Stimulated activated naive CD4-positive, alpha-beta T cell treated with Interleukin-2 at 50 U/mL for 16 hours (primary cell): ENCODE data around the gene C3orf22.
"Not testable (repeated sequence)": the region's sequence is repeated elsewhere in the genome, so short reads cannot be mapped to it uniquely, and the experiment has no call there.

Experiments used
- DNase-seq: peaks from one replicate; lab custom pipeline; 2025; lab: John Stamatoyannopoulos, UW

The C3orf22 gene, protein sequence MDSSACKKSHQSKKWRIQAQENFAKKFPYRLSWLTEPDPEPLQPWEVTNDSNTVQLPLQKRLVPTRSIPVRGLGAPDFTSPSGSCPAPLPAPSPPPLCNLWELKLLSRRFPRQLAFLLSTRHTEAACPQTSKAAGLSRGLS

DNA sequence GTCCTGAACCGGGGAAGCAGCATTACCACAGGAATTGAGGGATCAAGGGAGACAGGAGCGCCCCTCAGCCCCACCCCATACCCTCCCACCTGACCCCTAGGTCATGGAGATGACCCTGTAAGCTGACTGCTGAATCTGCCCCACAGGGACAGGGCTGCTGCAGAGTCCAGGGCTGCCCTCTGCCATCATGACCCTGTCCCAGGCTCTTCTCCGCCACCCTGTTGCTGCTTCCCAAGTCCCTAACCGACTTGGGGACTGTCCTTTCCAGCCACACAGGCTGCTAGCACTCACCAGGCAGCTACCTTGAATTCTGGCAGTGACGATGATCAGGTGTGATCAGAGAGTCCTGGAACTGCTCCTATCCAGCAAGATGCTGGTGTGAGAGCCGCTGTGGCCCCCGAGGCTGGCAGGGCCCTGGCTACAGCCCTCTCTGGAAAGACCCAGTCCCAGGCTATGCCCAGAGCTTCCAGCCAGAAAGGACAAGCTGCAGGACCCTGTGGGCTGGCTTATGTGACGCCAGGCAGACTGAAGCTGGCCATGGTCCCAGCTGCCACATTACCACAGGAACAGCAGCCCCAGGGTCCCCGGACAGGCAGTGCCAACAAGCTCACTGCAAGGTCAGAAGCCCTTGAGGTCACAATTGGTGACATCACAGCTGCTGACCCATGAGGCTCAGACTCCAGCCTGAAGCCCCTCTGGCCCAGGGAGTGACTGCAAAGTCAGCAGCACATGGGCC is at the start of gene C3orf22:
Gene C3orf22, minus strand, starts transcription at position 597 of the 736 bp plus-strand sequence. CDS start 5,542 bp downstream, outside the sequence.
- no peak for DNase-seq

DNA sequence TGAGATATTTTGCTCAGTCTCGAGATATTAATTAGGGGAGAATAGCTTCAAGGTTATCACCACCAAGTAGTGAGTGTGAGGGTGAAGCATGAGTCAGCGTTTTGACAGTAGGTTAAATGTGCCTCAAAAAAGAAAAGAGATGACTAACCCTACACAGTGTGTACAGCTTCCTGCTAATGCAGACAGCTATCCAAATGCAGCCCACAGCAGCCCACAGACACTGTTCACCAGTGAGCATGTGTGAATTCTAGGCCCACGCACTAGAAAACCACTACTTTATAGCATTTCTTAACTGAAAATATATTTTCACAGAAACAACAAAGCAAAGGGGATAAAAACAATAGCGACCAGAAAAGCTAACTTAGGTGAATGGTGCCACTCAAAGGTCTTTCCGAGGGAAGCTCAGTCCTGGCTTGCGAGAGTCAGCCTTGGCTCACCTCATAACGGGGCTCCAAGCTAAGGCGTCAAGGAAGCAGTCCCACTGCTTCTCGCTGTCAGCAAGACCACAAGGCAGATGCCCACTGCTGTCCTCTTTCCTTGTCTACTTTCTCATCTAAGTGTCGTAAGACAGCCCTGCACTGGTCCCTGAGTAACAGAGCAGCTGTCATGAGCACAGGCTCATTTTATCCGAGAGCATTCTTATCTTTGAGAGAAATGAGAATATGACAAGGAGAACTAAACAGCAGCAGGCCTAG is 48.6 kb upstream of the C3orf22 start:
- peak; percentile 3 for DNase-seq

DNA sequence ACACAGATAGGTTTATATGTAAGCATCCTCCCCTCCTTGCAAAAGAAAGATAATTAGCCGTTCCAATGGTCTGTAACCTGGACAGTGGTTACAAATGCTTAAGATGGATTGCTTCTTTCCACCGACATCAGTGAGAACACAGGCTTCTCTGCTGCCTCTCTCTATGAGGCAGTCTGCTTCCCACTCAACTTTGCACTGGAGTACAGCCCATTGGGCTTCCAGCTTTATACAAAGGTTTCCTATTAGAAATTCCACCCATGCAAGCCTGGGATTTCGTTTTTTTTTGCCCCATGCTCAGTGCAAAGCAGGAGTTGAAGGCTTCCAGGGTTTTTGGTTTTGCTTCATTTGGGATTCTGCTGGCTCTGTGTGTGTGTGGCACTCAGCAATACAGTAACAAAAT is 47.3 kb upstream of the C3orf22 start:
- DNase-seq = no peak

DNA sequence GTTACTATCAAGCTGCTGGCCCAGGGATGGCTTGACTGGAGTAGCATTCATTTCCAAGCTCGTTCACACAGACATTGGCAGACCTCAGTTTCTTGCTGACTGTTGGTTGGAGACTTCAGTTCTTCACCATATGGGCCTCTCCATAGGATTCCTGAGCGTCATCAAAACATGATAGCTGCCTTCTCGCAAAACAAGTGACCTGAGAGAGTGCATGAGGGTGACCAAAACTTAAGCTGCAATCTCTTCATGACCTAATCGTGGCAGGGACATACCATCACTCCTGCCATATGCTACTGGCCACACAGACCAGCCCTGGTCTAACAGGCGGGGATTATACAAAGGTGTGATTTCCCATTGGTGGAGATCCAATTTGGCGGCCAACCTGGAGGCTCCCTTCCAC is 46.0 kb upstream of the C3orf22 start:
- no peak for DNase-seq

DNA sequence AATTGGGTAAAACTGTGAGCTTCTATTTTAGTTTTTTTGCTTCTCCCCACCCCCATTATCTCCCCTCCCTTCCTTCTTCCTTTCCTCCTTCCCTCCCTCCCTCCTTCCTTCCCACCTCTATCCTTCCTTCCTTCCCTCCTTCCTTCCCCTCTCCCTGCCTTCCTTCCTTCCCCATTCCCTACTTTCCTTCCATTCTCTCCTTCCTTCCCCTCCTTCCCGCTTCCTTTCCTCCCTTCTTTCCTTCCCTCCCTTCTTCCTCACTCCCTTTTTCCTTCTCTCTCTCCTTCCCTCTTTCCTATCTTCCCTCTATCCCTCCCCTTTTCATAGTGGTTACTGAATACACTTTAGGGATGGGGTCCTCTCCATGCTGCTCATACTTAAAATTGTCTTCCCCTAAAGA is 40.4 kb upstream of the C3orf22 start:
- DNase-seq = no peak

DNA sequence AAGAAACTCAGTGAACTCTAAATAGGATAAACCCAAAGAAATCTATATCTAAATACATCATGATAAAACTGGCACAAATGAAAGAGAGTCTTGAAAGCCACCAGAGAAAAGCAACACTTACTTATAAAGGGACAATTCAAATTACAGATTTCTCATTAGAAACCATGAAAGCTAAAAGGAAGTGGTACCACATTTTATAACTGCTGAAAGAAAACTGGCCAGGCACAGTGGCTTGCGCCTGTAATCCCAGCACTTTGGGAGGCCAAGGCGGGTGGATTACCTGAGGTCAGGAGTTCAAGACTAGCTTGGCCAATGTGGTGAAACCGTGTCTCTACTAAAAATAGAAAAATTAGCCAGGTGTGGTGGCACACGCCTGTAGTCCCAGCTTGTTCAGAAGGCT is 36.7 kb upstream of the C3orf22 start:
- not testable (repeated sequence) for DNase-seq

DNA sequence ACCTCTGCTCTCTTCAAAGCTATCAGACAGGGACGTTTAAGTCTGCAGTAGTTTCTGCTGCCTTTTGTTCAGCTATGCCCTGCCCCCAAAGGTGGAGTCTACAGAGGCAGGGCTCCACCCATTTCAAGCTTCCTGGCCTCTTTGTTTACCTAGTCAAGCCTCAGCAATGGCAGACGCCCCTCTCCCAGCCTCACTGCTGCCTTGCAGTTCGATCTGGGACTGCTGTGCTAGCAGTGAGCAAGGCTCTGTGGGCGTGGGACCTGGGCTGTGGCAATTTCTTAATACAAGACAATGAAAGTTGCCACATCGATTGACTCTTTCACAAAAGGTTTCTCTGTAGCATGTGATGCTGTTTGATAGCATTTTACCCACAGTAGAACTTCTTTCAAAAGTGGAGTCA is 32.8 kb upstream of the C3orf22 start:
- not testable (repeated sequence) for DNase-seq

DNA sequence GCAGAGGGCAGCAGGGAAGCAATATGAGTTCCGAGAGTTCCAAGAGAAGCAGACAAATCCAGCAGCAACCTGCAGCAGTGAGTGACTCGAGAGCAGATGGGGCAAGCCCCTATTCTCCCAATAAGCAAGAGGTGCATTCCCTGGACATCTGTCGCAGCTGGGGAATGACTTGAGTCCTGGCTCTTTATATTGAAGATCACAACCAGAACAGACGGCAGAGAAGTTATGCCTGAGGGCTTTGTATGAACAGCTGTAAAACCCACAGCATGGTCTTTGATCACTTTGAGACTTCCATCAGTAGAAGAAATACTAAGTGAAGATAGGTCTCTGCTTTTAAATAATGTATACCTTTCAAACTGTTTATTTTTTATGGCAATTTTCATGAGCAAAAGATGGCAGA is 23.6 kb upstream of the C3orf22 start:
- DNase-seq = no peak

DNA sequence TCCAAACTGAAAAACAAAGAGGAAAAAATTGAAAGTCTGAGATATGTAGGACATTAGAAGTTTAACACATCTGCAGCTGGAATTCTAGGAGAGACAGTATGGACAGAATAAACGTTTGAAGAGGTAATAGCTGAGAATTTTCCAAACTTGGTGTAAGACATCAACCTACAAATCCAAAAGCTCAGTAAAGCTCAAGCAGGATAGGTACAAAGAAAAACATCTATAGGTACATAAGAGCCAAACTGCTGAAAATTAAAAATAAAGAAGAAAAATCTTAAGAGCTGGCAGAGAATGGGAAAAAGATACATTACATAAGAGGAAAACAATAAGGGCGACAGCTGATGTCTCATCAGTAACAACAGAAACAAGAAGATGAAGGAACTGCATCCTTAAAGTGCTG is 22.8 kb upstream of the C3orf22 start:
- no peak for DNase-seq

DNA sequence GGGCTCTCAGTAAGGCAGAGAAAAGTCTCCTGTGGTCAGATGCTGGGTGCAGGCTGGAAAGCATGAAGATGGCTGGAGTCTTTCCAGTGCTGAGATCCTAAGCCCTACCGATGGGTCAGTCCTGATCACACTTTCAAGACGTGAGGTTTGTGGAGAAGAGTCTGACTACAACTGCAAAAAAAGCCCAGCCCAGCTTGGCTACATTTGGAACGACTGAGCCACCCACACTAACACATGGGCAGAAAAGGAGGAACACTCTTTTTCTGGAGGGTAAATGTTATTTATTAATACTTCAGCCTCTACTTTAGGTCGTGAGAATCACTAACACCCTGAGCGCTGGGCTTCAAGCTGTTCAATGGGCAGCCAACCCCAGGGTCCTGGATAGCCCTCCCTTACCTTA is 22.0 kb upstream of the C3orf22 start:
- no peak for DNase-seq

DNA sequence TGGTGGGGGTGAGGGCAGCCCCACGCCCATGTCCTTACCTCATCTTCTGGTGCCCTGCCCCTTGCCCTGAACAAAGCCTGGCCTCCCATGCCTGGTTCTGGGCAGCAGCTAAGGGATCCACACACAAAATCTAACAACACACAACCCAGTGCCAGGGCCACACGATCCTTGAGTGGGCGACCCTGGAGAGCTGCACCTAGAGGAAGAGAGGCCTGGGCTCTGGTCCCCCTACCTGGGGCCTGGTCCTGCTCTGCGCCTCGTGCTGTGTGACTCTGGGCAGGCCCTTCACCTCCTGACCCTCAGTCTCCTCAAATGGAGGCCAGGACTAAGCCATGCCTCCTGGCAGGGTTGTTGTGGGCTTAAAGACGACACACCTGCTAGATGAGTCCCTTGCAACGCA is 20.0 kb upstream of the C3orf22 start:
- no peak for DNase-seq

DNA sequence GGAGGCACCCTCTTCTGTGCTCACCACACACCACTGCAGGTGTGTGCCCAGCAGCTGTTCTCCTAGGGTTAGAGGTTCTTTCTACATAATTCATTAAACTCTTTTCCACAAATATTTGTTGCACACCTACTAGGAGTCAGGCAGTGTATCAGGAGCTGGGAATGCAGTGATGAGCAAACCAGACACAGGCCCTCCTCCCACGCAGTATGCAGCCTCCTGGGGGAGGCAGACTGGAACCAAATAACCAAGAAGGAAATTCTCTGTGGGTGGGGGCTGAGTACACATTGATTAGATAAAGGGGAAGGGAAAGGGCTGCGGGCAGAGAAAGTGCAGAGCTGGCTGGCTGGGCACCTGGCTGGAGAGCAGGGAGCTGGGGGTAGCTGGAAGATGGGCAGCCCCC is 18.5 kb upstream of the C3orf22 start:
- no peak for DNase-seq

DNA sequence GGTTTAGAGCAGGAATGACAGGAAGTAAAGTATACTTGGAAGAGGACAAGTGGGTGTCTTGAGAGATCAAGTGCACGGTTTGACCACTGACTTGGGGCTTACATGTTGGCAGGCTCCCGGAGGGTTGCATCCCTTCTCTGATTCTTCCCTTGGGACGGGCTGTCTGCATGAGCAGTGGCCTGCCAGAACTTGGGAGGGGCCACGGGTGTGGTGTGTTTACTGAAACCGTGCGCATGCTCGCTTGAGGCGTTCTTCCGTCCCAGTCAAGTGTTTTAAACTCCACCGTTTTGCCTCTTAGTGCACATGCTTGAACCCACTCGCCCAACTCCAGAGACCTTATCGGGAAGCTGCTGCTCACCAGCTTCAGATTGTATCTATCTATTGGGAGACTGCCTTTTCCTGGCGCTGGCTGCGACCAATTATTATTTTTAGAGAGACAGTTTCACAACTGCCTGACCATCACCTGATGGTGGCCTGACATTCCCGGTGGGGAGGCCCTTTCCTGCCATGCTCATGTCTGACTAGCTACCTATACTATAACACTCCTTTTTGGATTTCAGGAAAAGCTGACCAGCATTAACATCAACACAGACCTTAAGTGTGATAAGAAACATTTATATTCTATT is 14.9 kb upstream of the C3orf22 start:
- DNase-seq = no peak

DNA sequence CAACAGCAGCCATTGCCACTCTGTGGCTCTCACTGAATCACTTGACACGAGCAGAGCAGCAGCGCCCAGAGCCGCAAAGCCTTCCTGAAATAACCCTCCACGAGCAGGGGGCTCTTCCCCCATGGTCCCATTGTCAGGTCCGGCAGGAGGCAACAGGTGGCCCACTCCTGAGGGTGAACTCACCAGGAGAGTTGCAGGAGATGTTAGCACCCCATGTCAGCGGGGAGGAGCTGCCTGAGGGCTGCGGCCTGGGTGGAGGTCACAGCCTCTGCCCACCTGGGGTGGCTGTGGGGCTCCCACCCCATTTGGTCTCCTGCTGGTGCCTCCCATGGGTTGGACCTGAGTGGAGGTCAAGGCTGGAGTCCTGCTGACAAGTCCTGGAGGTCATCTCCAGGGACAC is 12.3 kb upstream of the C3orf22 start:
- no peak for DNase-seq

DNA sequence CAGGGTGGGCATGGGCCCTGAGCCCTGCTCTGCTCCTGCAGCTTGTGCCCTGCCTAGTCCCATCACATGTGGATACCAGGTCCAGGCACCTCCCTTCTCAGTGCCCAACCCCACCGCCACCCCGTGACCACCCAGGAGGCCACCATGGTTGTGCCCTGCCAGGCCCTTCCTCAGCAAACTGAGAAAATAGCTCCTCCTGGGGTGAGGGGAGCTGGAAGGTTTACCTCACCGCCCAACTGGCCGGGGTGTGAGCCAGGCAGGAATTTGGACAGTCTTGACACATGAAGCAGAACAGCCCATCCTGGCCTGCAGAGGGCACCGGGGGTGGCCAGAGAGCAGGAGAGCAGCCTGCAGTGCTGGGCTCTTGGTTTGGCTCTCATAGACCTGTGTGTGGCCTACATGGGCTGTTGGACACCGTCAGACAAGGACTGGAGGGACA is 11.4 kb upstream of the C3orf22 start:
- DNase-seq = no peak

DNA sequence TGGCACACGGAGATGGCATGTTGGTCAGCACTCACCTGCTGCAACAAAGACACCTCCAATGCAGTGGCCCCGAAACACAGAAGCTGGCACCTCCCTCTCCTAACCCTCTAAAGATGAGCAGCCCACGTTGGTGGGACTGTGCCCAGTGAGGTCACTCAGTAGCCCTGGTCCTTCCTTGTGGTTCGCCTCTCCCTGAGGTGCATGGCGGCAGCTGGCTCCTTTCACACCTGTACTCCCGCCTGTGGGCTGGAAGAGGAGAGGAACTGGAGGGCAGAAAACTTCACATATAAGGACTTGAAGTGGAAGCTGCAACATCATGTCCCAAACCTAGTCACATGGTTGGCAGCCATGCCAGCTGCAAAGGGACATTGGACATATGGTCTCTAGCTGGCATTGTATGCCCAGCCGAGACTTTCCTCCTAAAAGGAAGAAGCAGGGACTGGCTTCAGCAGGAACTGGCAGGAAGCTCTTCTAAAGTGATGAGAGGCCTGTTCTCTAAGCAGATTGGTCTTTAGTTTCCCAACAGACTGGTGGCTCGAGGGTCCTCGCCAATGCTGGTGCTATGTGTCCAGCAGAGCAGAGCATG is 10.8 kb upstream of the C3orf22 start:
- no peak for DNase-seq

DNA sequence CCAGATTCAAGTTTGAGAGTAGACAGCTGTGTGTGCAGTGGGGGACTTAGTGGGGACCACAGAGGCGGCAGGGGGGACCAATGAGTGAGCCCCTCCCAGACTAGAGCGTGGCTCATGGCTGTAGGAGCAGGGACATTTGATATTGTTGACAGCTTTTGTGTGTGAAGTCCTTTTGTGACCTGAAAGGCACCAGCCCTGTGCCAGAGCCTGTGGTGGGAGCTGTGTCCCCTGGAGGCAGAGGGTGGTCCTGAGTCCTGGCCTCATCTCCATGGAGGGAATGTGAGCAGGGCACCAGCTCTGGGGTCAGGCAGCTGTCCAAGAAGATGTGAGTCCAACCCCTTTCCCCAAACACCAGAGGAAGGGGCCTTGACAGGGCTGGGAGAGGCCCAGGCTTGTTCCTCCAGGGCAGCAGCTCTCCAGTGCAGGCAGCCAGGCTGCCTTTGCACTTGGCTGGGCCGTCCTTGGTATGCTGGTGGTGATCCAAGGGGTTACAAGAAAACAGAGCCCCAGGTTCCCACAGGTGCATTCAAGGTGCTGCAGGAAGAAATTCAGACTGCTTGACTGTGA is 10.1 kb upstream of the C3orf22 start:
- DNase-seq = no peak

DNA sequence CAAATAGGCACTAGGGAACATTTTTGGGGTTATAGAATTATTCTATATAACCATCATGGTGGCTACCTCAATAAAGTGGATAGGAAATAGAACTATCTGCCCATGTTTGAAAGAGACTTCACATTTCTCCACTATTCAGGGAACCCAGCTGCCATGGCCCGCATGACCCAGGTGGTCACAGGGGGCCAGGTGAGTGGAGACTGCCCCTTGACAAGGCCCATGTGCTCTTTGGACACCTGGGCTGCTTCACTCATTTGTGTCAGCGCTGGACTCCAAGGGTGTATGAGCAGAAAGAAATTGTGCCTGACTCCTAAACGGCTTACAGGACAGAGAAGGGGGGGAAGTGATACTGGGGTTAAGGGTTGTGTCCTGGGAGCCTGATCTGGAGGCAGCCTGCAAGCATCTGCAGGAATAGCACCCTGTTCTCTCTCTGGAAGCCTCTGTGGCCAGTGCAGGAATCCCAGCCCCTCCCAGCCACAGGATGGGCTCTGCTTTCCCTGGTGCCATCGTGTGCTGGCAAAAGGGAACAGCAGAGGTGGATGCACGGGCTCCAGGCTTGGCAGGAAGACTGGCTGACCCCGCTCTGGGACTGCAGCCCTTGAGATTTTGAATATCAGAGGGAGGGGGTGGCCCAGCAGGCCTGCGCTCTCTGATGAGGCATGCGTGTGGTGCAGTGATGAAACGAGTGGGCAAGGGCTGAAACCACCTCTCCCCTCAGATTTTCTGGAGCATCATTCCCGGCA is 9.1 kb upstream of the C3orf22 start:
- DNase-seq = no peak

DNA sequence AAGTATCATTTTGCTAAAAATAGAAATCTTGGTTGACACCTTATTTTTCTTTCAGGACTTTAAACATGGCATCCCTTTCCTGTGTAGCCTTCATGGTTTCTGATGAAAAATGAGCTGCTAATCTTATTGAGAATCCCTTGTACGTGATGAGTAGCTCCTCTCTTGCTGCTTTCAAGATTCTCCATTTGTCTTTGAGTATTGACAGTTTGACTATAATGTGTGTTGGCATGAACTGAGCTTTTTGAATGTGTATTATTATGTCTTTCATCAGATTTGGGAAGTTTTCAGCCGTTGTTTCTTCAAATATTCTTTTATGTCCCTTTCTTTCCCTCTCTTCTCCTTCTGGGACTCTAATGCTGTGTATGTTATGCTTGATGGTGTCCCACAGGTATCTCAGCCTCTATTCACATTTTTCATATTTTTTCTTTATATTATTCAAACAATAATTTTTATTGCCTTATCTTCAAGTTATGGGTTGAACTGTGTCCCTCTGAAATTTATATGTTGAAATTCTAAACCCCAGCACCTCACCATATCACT is 4.1 kb upstream of the C3orf22 start:
- DNase-seq = no peak

DNA sequence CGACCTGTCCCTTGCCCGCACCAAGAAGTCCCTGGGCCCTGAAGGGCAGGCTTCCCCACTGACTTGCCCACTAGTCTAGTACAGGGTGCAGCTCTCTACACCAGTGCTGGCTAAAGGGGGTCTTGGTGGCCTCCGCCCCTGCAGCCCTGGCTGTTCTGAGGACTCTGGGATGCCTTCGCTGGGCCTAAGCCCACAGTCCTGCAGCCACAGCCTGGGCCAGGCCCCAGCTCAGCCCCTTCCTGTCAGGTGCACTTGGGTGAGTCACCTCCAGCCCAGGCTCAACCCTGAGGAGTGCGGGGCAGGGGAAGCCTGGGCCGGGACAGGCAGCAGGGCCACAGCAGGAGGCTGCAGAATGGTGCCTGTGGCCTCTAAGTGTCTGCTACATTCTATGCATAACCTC is 971 bp downstream of the C3orf22 start:
- no peak for DNase-seq

DNA sequence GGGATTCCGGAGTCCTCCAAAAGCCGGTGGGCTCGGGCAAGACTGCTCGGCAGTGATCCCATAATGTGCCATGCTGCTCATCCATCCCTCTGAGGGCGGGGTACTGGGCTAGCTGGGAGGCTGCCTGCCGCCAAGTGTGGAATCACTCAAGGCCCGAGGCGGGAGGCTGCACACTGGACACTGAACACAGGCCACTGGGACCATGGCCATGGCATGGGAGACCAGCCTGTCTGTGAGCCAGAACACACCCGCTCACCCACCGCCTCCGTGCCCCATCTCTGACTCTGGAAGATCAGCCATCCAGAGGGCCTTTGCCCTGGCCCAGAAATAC is 1.4 kb downstream of the C3orf22 start:
- no peak for DNase-seq
